GM06990 (cell line): Measurements from ENCODE around the gene CDCA3.

Source experiments
- DNase-seq: peaks from one replicate; pipeline ENCODE4 v3.0.0-alpha.2; 2011; ENCODE audit not compliant: insufficient read length; ENCODE audit errors: extremely low read depth
- H3K27me3 ChIP-seq: replicated peaks from 2 replicates; pipeline ENCODE4 v1.6.0; 2011; ENCODE audit warnings: low read length; ENCODE audit not compliant: control insufficient read depth, insufficient read depth
- H3K36me3 ChIP-seq: 2 replicates; pipeline ENCODE4 v1.5.1; 2011; ENCODE audit warnings: low read length; ENCODE audit not compliant: control insufficient read depth, insufficient read depth
- H3K4me3 ChIP-seq: replicated peaks from 2 replicates; pipeline ENCODE4 v1.5.1; 2011; ENCODE audit warnings: low read depth, mild to moderate bottlenecking, control low read depth, low read length
- TF ChIP-seq, protein P1 (sequence below): IDR thresholded peaks from 2 replicates; pipeline ENCODE4 v1.5.1; 2011; ENCODE audit warnings: low read length, control low read depth, mild to moderate bottlenecking, inconsistent platforms; ENCODE audit not compliant: insufficient read depth, poor library complexity, severe bottlenecking

Gene CDCA3

DNA sequence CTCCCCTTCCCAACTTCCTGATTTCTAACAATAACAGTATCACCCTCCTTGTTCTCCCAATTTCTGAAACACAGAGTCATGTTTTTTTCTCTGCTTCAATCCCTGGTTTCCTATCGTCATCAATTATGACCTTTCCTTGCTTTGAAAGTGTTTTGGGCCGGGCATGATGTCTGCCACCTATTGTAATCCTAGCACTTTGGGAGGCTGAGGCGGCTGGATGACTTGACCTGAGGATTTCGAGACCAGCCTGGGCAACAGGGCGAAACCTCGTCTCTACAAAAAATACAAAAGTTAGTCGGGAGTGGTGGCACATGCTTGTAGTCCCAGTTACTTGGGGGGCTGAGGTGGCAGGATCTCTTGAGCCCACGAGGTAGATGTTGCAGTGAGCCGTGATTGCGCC is 42.0 kb downstream of the CDCA3 start:
- TF ChIP-seq, protein P1, sequence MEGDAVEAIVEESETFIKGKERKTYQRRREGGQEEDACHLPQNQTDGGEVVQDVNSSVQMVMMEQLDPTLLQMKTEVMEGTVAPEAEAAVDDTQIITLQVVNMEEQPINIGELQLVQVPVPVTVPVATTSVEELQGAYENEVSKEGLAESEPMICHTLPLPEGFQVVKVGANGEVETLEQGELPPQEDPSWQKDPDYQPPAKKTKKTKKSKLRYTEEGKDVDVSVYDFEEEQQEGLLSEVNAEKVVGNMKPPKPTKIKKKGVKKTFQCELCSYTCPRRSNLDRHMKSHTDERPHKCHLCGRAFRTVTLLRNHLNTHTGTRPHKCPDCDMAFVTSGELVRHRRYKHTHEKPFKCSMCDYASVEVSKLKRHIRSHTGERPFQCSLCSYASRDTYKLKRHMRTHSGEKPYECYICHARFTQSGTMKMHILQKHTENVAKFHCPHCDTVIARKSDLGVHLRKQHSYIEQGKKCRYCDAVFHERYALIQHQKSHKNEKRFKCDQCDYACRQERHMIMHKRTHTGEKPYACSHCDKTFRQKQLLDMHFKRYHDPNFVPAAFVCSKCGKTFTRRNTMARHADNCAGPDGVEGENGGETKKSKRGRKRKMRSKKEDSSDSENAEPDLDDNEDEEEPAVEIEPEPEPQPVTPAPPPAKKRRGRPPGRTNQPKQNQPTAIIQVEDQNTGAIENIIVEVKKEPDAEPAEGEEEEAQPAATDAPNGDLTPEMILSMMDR, result no peak
- Histone ChIP-seq H3K4me3 (no peak overlapping the region), H3K36me3 (no peaks in the 10 kb centered on the region), H3K27me3 (no peaks in the 10 kb centered on the region)
- DNase-seq, result no peak

DNA sequence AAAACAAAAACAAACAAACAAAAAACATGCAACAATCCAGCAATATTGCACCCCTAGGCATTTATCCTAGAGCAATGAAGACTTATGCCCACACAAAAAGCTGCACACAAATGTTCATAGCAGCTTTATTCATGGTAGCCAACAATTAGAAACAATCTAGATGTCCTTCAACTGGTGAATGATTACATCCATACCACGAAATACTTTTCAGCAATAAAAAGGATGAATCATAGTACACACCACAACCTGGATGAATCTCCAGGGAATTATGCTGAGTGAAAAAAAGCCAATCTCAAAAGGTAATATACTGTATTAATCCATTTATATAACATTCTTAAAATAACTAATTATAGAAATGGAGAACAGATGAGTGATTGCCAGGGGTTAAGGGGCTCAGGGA is 43.9 kb downstream of the CDCA3 start:
- Histone ChIP-seq H3K27me3 (no peaks in the 10 kb centered on the region), H3K36me3 (no peaks in the 10 kb centered on the region), H3K4me3 (no peak overlapping the region)
- DNase-seq, result no peak
- TF ChIP-seq, protein P1, result no peak

DNA sequence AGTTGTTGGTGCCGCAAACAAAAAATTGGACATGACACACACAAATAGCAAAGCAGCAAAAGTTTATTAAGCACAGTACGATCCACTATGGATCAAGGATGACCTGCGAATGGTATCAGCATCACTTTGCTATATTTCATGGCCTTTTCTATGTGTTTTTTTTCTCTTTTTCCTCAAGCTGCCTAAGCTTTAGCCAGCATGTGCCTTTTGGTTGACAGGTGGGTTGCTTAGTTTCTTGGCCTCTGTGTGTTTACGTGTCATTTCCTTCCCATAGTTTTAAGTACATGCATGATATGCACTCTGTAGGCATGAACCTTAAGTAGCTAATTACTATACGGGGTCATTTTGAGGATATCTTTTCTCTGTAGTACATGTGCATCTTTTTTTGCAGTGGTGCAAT is 51.9 kb downstream of the CDCA3 start:
- DNase-seq, result no peak
- Histone ChIP-seq H3K4me3 (no peak overlapping the region), H3K27me3 (no peaks in the 10 kb centered on the region)

More for the DNA sequence above, 51.9 kb downstream of the CDCA3 start:
- H3K36me3 ChIP-seq, result no peaks in the 10 kb centered on the region
- TF ChIP-seq, protein P1, result no peak
